Osteoblast (primary cell): ENCODE results near the gene SLC19A1. TPM values are rescaled to one million over a fixed set of nuclear protein-coding genes. Genes with fewer than 3 reads are reported as not detected.

ENCODE experiments used
- DNase-seq: peaks from one replicate; pipeline ENCODE4 v3.0.0; 2011; ENCODE audit warnings: low spot score, mixed read lengths; ENCODE audit not compliant: insufficient read length; ENCODE audit errors: missing footprints
- H2AFZ ChIP-seq: 2 replicates; pipeline ENCODE4 v1.6.0; 2011; ENCODE audit warnings: mild to moderate bottlenecking, low read length
- H3K27ac ChIP-seq: 2 replicates; pipeline ENCODE4 v1.5.1; 2011; ENCODE audit warnings: mild to moderate bottlenecking, low read depth, low read length, moderate library complexity
- H3K27me3 ChIP-seq: 2 replicates; pipeline ENCODE4 v1.6.0; 2012; ENCODE audit warnings: mild to moderate bottlenecking, control low read depth, inconsistent platforms, low read length, moderate library complexity; ENCODE audit not compliant: insufficient read depth
- H3K36me3 ChIP-seq: 2 replicates; pipeline ENCODE4 v1.5.1; 2011; ENCODE audit warnings: mild to moderate bottlenecking, low read length, control low read depth, moderate library complexity; ENCODE audit not compliant: insufficient read depth
- H3K4me1 ChIP-seq: 2 replicates; pipeline ENCODE4 v1.5.1; 2011; ENCODE audit warnings: mild to moderate bottlenecking, low read length, control low read depth, moderate library complexity; ENCODE audit not compliant: insufficient read depth
- H3K4me2 ChIP-seq: 2 replicates; pipeline ENCODE4 v1.6.0; 2011; ENCODE audit warnings: mild to moderate bottlenecking, low read length; ENCODE audit not compliant: insufficient read depth
- H3K4me3 ChIP-seq: fragments of 200-600 bp; sonication (generic); 3 replicates; pipeline ENCODE4 v1.5.1; 2012; ENCODE audit warnings: mild to moderate bottlenecking, low read length, inconsistent platforms; ENCODE audit not compliant: insufficient read depth
- H3K79me2 ChIP-seq: 2 replicates; pipeline ENCODE4 v1.6.0; 2012; ENCODE audit warnings: mild to moderate bottlenecking, low read length, control low read depth, inconsistent platforms; ENCODE audit not compliant: insufficient read depth
- H3K9me3 ChIP-seq: 2 replicates; pipeline ENCODE4 v1.5.1; 2011; ENCODE audit warnings: low read depth, low read length, control low read depth
- H4K20me1 ChIP-seq: 2 replicates; pipeline ENCODE4 v1.6.0; 2012; ENCODE audit warnings: mild to moderate bottlenecking, low read length, control low read depth; ENCODE audit not compliant: insufficient read depth
- total RNA-seq: library from RNA; depleted of rRNA; stranded (reverse); fragments of >200 nt; gene quantifications from 2 replicates; pipeline ENCODE4 v1.2.3, GENCODE V29; 2012
- TF ChIP-seq, protein P1 (sequence below): IDR thresholded peaks from 2 replicates; pipeline ENCODE4 v1.5.1; 2011; ENCODE audit warnings: mild to moderate bottlenecking, low read depth, low read length, moderate library complexity; ENCODE audit errors: extremely low read depth

Gene SLC19A1
- total RNA-seq, 1 donor = 2.9 TPM

DNA sequence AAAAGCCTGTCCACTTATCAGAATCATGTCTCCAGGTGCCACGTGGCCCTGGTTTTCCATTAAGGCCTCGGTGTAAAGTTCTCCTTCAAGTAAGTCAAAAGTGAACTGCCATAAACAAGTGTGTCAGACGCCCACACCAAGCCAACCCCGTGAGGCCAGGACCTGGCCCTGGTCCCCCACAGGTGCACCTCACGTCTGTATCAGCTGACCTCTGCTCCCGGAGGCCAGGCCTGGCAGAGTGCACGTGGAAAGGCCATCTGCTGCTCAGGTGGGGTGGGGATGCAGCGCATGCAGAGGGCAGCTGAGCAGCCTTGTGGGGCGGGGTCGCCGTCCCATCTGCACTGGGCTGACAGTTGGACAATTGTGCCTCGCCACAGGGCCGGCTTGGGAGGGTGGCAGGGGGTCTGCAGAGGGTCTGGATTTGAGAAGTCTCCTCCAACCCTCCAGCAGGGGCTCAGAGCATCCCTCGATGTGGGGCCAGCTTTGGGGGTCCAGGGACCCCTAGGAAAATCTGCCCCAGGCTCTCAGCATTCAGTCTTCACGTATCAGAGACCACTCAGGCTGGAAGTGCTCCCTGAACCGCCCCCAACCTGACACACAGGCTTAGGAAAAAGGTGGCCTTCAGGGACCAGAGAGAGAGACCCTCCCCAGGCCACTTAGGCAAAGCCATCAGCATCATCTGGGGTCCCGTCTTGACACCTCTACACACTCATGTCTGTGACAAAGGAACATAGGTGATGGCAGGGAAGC, 3.0 kb downstream of the SLC19A1 start:
- H3K4me3 ChIP-seq = no peak overlapping the region
- H3K27ac ChIP-seq = no peak overlapping the region
- TF ChIP-seq, protein P1, sequence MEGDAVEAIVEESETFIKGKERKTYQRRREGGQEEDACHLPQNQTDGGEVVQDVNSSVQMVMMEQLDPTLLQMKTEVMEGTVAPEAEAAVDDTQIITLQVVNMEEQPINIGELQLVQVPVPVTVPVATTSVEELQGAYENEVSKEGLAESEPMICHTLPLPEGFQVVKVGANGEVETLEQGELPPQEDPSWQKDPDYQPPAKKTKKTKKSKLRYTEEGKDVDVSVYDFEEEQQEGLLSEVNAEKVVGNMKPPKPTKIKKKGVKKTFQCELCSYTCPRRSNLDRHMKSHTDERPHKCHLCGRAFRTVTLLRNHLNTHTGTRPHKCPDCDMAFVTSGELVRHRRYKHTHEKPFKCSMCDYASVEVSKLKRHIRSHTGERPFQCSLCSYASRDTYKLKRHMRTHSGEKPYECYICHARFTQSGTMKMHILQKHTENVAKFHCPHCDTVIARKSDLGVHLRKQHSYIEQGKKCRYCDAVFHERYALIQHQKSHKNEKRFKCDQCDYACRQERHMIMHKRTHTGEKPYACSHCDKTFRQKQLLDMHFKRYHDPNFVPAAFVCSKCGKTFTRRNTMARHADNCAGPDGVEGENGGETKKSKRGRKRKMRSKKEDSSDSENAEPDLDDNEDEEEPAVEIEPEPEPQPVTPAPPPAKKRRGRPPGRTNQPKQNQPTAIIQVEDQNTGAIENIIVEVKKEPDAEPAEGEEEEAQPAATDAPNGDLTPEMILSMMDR = no peak
- DNase-seq = peak; percentile 61
- H3K27me3 ChIP-seq = no peaks in the 10 kb centered on the region
- H3K79me2 ChIP-seq = no peaks in the 10 kb centered on the region
- H4K20me1 ChIP-seq = no peaks in the 10 kb centered on the region
- no peak overlapping the region for H2AFZ ChIP-seq
- no peak overlapping the region for H3K4me2 ChIP-seq
- no peaks in the 10 kb centered on the region for H3K4me1 ChIP-seq
- H3K36me3 ChIP-seq = no peaks in the 10 kb centered on the region
- H3K9me3 ChIP-seq = no peaks in the 10 kb centered on the region

DNA sequence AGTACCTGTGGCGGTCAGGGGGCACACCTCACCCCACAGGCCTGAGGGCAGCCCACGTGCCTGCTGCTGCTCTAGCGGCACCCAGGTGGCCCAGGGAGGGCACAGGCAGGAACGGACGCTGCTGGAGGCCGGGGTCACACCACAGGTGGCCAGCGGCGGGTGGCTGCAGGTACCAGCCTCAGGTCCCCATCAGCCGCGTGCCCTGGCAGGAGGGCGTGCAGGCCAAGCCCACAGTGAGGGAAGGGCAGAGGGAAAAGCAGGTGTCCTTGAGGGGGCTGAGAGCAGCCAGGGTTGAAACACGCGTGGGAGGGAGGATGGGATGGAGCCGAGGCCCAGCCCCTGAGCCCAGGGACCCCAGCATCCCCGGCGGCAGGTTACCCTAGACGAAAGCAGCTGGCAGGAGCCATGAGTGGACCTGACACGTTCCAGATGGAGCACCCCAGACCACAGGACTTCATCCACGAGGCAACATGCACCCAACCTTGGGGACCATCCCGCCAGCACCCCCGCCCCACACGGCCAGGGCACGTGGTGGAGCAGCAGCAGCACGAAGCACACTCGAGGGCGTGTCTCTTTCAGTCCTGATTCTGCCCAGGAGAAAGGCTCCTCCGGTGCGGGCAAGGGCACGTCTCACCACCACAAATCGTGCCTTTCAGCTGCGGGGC, 3.7 kb downstream of the SLC19A1 start:
- Histone ChIP-seq H3K4me3 (no peak overlapping the region), H3K4me2 (no peak overlapping the region), H3K27ac (no peak overlapping the region), H3K36me3 (no peaks in the 10 kb centered on the region), H2AFZ (no peak overlapping the region), H3K9me3 (no peaks in the 10 kb centered on the region), H3K27me3 (no peaks in the 10 kb centered on the region), H3K79me2 (no peaks in the 10 kb centered on the region), H4K20me1 (no peaks in the 10 kb centered on the region), H3K4me1 (no peaks in the 10 kb centered on the region)
- DNase-seq = peak; percentile 78
- TF ChIP-seq, protein P1 = no peak

DNA sequence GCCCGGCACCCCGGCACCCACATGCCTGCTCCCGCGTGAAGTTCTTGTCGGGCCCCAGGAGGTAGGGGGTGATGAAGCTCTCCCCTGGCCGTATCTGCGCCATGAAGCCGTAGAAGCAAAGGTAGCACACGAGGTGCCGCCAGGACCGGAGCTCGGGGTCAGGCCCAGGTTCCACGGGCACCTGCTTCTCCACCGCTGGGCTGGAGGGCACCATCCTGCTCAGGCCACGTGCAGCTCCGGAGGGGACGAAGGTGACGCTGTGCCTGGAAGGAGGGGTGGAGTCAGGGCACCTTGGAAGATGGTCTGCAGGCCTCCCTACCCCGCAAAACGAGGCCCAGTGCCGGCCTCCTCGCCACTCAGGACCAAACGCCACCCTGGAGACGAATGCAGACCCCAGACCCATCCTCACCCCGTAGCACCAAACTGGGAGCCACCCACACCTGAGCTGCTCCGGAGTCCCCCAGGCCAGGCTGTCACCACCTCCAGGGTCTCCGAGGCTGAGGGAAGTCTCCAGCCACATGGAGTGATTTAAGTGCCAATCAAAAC, 4.4 kb downstream of the SLC19A1 start:
- Histone ChIP-seq H3K4me1 (no peaks in the 10 kb centered on the region), H3K27me3 (no peaks in the 10 kb centered on the region), H3K36me3 (no peaks in the 10 kb centered on the region), H3K4me2 (no peak overlapping the region), H4K20me1 (no peaks in the 10 kb centered on the region), H2AFZ (no peak overlapping the region), H3K4me3 (no peak overlapping the region), H3K9me3 (no peaks in the 10 kb centered on the region), H3K79me2 (no peaks in the 10 kb centered on the region), H3K27ac (no peak overlapping the region)
- DNase-seq = no peak
- TF ChIP-seq, protein P1 = no peak

DNA sequence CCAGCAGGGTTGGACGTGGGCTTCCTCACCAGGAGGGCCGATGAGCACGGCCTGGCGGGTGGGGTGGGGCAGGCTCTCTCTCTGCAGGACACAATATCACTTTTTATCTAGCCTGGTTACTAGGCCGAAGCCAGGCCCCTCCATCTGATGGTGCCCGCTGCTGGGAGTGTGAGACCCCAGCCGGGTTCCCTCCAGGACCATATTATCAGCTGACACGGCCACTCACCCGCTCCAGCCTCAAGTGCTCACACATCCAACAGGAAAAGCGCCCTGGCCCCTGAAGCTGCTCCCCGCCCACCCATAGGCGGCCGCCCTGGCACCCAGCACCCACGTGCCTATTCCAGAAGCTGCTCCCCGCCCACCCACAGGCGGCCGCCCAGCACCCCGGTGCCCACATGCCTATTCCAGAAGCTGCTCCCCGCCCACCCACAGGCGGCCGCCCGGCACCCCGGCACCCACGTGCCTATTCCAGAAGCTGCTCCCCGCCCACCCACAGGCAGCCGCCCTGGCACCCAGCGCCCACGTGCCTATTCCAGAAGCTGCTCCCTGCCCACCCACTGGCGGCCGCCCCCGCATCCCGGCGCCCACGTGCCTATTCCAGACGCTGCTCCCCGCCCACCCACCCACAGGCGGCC, 5.0 kb downstream of the SLC19A1 start:
- no peaks in the 10 kb centered on the region for H3K27me3 ChIP-seq
- DNase-seq = no peak
- no peak overlapping the region for H3K4me3 ChIP-seq
- H3K4me1 ChIP-seq = no peaks in the 10 kb centered on the region
- no peak overlapping the region for H3K27ac ChIP-seq
- no peaks in the 10 kb centered on the region for H3K79me2 ChIP-seq
- H3K9me3 ChIP-seq = no peaks in the 10 kb centered on the region
- H3K36me3 ChIP-seq = no peaks in the 10 kb centered on the region
- H3K4me2 ChIP-seq = no peak overlapping the region
- no peak overlapping the region for H2AFZ ChIP-seq
- no peaks in the 10 kb centered on the region for H4K20me1 ChIP-seq
- TF ChIP-seq, protein P1 = no peak
